KBM-7 (cell line): ENCODE results near the gene ZNF662.
A peak's percentile ranks its signal among the peaks of the same experiment; 100 is the strongest.

ENCODE experiments used
- DNase-seq: peaks from one replicate; pipeline ENCODE4 v3.0.0-alpha.2; 2015
- in situ Hi-C: fragments of 300-500 bp; cut with MboI; formaldehyde crosslinking; loops from 2 replicates; pipeline ENCODE4 v1.14.3; 2020; ENCODE audit warnings: low sequenced_read_pairs, low pct_unique_long_range_greater_than_20kb, mixed read lengths

Gene ZNF662

GRCh38 chr3:42884324-42884723 is 21.6 kb upstream of the ZNF662 start:
- in situ Hi-C loops: no loop called here
- DNase-seq: no peak

- in situ Hi-C loops: no loop called here
- no peak for DNase-seq
Measured at GRCh38 chr3:42886294-42886822, 19.6 kb upstream of the ZNF662 start.

DNA sequence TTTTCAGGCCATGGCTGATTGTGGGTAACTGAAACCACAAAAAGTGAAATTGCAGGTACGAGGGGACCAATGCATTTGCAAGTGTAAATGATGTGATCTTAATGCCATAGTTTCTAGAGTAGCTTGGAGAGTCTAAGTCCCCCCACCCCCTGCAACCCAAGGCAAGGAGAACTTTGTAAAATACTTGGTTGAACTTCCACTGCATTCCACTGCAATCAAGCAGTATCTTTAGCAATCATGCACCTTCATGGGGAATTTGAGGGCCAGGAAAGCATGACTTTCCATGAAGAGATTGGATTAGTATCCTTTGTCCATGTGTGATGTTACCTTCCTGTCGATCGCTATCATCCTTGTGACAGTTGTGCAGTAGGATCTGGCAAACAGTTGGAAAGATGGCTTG is 18.9 kb upstream of the ZNF662 start:
- no peak for DNase-seq
- in situ Hi-C loops: no loop called here

GRCh38 chr3:42891042-42891441 is 14.9 kb upstream of the ZNF662 start:
- DNase-seq: no peak
- in situ Hi-C loops: no loop called here

GRCh38 chr3:42892169-42892568 is 13.8 kb upstream of the ZNF662 start:
- DNase-seq: no peak
- in situ Hi-C loops: no loop called here

DNA sequence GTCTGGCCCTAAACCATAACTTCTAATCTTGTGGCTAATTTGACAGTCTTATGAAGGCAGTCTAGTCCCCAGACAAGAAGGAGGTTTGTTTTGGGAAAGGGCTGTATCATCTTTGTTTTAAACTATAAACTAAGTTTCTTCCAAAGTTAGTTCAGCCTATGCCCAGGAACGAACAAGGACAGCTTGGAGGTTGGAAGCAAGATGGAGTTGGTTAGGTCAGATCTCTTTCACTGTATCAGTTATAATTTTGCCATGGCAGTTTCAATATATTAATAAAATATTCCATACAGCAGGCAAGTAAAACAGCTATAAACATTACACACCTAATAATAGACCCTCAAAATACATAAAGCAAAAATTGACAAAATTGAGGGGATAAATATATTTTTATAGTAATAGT is 13.1 kb upstream of the ZNF662 start:
- in situ Hi-C loops: no loop called here
- DNase-seq: no peak

GRCh38 chr3:42894698-42895579 is 11.0 kb upstream of the ZNF662 start:
- in situ Hi-C loops: no loop called here
- no peak for DNase-seq

GRCh38 chr3:42895580-42895868 is 10.4 kb upstream of the ZNF662 start:
- DNase-seq: no peak
- in situ Hi-C loops: no loop called here

DNA sequence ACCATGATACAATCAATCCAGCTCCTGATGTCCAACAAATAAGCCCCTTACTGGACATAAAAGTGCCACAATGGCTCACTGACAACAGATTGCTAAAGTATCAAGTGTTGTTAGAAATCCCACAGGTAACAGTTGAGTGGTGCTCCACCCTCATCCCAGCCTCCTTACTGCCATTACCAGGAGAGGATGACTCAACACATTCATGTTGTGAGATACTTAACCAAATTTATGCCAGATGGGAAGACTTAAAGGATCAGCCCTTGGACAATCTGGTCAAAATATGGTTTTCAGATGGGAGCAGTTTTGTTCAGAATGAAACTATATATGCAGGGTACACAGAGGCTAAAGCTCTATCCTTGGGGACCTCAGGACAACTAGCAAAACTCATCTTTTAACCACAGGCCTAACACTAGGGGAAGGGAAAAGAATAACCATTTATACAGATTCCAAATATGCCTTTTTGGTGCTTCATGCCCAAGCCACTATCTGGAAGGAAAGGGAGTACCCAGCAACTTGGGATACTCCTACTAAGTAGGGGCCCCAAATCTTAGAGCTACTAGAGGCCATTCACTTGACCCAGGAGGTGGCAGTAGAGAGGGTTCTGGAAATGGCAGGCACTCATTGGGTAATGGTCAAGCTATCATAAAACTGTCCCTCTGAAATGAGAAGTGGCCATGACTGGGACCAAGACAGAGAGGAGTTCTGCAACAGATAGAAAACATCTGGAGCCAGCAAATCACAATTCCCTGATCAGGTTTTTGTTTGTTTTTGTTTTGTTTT is 6.9 kb upstream of the ZNF662 start:
- in situ Hi-C loops: no loop called here
- no peak for DNase-seq

DNA sequence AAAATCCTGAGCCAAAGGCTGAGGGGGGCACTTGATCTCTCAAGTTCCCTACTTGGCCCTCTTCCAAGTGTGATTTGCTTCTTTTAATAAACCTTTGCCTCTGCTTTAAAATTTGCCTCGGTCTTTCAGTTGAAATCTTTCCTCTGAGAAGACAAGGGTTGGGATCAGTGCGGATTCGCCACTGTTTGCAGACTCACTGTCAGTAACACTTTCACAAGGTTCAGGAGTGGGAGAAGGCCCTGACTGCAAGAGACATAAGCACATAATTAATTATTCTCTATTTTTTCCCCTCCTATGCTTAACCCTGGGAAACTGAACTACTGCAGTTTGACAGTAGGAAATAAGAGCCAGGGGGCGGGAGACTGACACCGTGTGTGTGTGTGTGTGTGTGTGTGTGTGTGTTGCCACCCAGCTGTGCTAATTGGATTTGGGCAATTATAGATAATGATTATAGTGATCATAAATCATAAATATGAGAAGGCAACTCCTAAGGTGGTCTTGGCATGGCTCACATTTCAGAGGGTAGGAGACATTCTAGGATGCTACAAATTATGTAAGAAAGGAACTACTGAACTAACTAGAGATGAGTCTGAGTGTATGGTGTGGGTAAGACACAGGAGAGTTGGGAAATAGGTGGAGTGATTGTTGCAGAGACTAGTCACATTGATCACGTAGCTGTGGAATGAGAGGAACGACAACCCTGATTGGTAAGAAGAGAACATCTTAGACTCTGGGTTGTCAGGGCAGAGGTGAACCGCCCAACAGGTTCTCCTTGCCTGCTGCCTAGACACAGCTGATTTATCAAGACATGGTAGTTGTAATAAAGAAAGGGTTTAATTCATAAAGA is 5.5 kb upstream of the ZNF662 start:
- in situ Hi-C loops: no loop called here
- no peak for DNase-seq

- in situ Hi-C loops: no loop called here
- no peak for DNase-seq
Measured at GRCh38 chr3:42901073-42901415, 4.9 kb upstream of the ZNF662 start.

GRCh38 chr3:42902257-42902656 is 3.7 kb upstream of the ZNF662 start:
- in situ Hi-C loops: no loop called here
- DNase-seq: no peak

DNA sequence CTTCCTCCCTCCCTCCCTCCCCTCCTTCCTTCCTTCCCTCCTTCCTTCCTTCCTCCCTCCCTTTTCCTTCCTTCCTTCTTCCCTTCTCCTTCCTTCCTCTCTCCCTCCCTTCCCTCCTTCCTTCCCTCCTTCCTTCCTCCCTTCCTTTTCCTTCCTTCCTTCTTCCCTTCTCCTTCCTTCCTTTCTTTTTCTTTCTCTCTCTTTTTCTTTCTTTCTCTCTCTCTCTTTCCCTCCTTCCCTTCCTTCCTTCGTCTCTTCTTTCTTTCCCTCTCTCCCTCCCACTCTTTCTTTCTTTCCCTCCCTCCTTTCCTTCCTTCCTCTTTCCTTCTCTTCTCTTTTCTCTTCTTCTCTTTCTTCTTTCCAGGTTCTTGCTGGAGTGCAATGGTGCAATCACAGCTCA is 1.9 kb upstream of the ZNF662 start:
- in situ Hi-C loops: no loop called here
- DNase-seq: no peak

DNA sequence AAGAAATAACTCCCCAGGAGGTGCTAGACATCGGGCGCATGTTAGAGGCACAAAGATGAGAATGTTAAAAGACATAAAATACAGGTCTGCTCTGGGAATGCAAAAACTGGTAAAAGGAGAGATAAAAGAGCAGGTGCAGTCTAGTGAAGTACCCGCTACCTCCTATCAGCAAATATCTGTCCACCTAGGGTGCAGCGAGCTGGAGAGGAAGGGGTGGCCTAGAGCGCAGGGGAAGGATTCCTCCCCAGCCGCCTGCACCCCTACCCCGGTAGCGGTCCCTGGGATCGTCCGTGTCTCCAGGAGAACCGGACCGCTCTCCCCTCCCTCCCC is 237 bp upstream of the ZNF662 start:
- in situ Hi-C loops: no loop called here
- DNase-seq: no peak

- DNase-seq: no peak
- in situ Hi-C loops: no loop called here
Measured at GRCh38 chr3:42906848-42907183, 874 bp downstream of the ZNF662 start.

DNA sequence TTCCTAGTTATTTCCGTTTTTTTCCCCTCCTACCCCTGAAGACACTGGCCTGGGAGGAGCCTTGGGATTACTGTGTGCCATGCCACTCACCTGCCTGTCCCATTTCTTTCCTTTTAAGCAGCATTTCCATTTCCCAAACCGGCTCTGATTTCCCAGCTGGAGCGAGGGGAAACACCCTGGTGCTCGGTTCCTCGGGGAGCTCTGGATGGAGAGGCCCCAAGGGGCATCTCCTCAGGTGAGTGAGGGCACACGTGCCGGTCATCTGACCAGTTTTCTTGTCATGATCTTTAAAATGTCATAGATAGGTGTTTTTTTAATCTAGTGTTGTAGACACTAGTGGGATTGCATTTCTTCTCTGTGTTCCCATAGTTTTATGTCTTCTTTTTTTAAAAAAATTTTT is 2.7 kb downstream of the ZNF662 start:
- no peak for DNase-seq
- in situ Hi-C loops: no loop called here

DNA sequence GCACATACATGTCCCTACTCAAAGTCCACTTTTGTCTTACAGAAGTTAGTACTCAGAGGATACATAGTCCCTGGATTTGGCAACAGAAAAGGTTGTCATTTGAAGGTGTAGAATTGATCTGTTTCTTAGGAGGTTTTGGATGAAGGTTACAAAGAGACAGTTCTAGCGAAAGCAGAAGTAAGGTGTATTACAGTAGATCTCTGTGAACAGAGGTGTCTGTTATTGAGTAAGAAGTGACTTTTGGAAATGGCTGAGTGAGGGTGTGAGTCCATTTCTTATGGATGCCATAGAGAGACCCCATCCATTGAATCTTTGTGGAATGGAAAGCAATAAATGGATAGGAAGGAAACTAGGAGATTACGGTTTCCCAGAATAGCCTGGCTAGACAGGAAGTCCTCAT is 5.6 kb downstream of the ZNF662 start:
- in situ Hi-C loops: no loop called here
- DNase-seq: peak; percentile 22

DNA sequence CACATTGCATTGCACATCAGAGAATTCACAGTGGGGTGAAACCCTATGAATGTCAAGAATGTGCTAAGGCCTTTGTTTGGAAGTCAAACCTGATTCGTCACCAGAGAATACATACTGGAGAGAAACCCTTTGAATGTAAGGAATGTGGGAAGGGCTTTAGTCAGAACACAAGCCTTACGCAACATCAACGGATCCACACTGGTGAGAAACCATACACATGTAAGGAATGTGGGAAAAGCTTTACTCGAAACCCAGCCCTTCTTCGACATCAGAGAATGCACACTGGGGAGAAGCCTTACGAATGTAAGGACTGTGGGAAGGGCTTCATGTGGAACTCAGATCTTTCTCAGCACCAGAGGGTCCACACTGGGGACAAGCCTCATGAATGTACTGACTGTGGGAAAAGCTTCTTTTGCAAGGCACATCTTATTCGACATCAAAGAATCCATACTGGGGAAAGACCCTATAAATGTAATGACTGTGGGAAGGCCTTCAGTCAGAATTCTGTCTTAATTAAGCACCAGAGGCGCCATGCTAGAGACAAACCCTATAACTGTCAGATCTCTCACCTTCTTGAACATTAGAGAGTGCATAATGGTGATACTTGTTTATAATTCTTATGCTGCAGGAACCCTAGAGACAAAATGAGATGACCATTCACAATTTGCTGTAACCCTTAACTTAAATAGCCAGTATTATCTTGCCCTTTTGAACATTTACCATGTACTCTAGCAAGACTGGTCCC is 9.0 kb downstream of the ZNF662 start:
- in situ Hi-C loops: no loop called here

GRCh38 chr3:42923606-42924005 is 17.7 kb downstream of the ZNF662 start:
- in situ Hi-C loops: no loop called here
- no peak for DNase-seq

More for the DNA sequence above, 9.0 kb downstream of the ZNF662 start:
- no peak for DNase-seq
